ENCODE results near the gene PNP. TPM values are rescaled to one million over a fixed set of nuclear protein-coding genes. Genes with fewer than 3 reads are reported as not detected.
A peak's percentile ranks its signal among the peaks of the same experiment; 100 is the strongest.

PNP gene
- total and polyA plus RNA-seq, 2 donors (not counting 1 experiment from before 2014, with no cell fraction given) = 42.0 to 119 TPM

DNA sequence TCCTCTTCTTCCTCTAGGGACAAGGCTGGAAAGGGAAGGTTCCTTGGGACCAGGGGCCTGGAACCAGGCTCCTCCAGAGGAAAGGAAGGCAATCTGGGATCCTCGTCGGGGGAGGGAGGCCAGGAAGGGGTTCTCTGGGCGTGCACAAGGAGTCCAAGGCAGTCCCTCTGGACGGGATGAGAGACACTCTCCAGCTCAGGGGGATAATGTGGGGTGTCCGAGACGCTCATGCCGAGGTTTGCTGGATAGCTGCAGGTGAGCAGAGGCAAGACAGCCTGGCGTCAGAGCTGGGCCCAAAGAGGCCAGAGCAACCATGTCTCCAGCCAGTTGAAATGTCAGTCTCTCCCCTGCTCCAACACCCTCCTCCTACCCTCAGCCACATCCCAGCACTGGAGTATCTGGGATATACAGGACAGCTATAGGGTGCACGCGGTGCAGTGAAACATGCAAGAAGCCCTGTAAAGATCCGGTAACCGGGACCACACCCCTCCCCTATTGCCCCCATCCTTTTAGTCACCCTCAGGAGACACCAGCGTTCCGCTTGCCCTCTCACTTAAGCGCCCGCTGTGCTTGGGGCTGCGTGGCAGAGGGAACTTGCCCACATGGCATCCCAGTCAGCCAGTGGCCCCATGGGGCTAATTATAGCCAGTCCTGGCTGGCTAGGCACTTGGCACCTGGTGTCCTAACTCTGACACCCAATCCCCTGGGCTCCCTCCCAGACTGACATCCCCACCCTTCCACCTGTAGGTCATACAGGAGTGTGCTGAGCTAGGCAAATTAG, 33.4 kb upstream of the PNP start, which contains the start of gene KLHL33:
Gene KLHL33 (minus strand): TSS at position 585 of the 781 bp plus-strand sequence. CDS start 355 bp downstream, at position 230.
- ChIA-PET POLR2A (no interaction called here), CTCF (interaction anchor here (3.4 kb wide), 1 partner anchor 20 kb away, joined by 16 read pairs; no protein-coding TSS in a partner anchor)
- Mint-ChIP-seq H3K27ac (no peak within 1 kb of the TSS), H3K27me3 (no peaks in the 10 kb centered on the region), H3K9me3 (ENCODE audit: insufficient read depth) (peaks cover 2% of the 10 kb centered on the region), H3K4me1 (peaks cover 45% of the 10 kb centered on the region), H3K4me3 (peak within 1 kb of the TSS; percentile 16)
- peaks cover 34 to 53% of the 10 kb centered on the region in 2 donors for H3K4me1 ChIP-seq (ENCODE audit: control insufficient read depth in 2 of 2, insufficient read depth in 2 of 2, low read length in 2 of 2)
- ATAC-seq (ENCODE audit: low read depth) = no peak
- 90% methylated on average over 17 of the region's 17 CpGs for WGBS (ENCODE audit: insufficient coverage)
- TF ChIP-seq EZH2 (IDR thresholded peaks at IDR 0.05; ENCODE audit: borderline replicate concordance, insufficient read depth, low read depth, low read length, poor library complexity, severe bottlenecking) (no peak), CTCF (IDR thresholded peaks at IDR 0.05) (no peak)
- H3K27me3 ChIP-seq (replicated peaks in 1 of 4; ENCODE audit: control extremely low read depth in 1 of 4, control insufficient read depth in 3 of 4, insufficient read depth in 4 of 4, low read length in 3 of 4) = no peaks in the 10 kb centered on the region
- no peak within 1 kb of the TSS for H2AFZ ChIP-seq (ENCODE audit: insufficient read depth, low read depth, low read length, poor library complexity, severe bottlenecking)
- no peak within 1 kb of the TSS for H3K27ac ChIP-seq (ENCODE audit: low read length in 2 of 2)
- no peaks in the 10 kb centered on the region for H4K20me1 ChIP-seq (ENCODE audit: control insufficient read depth, insufficient read depth, low read length, poor library complexity, severe bottlenecking)
- H3K9me3 ChIP-seq (ENCODE audit: control extremely low read depth in 1 of 3, control insufficient read depth in 2 of 3, insufficient read depth in 1 of 3, low read length in 2 of 3) = peaks cover 0 to 12% (median 3%) of the 10 kb centered on the region in 3 donors
- H3K9ac ChIP-seq (ENCODE audit: low read length) = no peak within 1 kb of the TSS
- H3K4me3 ChIP-seq (ENCODE audit: control extremely low read depth in 1 of 5, extremely low read depth in 1 of 5, insufficient read depth in 1 of 5, low read depth in 2 of 5, low read length in 4 of 5) = no peak within 1 kb of the TSS
- no peaks in the 10 kb centered on the region for H3K36me3 ChIP-seq (replicated peaks in 1 of 2; ENCODE audit: control extremely low read depth in 1 of 2, control insufficient read depth in 1 of 2, extremely low read depth in 1 of 2, insufficient read depth in 2 of 2, low read length in 1 of 2)
- no peaks in the 10 kb centered on the region for H3K79me2 ChIP-seq (ENCODE audit: control insufficient read depth, insufficient read depth, low read length)
- no peak for DNase-seq
- H3K4me2 ChIP-seq (replicated peaks; ENCODE audit: low read depth, low read length, poor library complexity, severe bottlenecking) = no peak within 1 kb of the TSS
- intact Hi-C loops (cut with micrococcal nuclease) = no loop called here

DNA sequence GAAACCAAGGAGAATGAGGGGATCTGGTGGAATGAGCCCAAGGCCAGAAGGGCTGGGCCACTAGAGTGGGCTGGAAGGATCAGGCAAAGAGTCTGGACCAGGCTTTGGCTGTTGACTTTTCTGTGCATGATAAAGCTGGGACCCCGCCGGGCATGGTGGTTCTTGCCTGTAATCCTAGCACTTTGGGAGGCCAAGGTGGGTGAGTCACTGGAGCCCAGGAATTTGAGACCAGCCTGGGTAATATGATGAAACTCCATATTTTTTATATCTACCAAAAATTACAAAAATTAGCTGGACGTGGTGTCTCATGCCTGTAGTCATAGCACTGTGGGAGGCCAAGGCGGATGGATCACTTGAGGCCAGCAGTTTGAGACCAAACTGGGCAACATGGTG, 32.8 kb upstream of the PNP start:
- Histone ChIP-seq H3K27ac (ENCODE audit: low read length in 2 of 2) (no peak overlapping the region), H3K79me2 (ENCODE audit: control insufficient read depth, insufficient read depth, low read length) (no peaks in the 10 kb centered on the region), H3K4me3 (ENCODE audit: control extremely low read depth in 1 of 5, extremely low read depth in 1 of 5, insufficient read depth in 1 of 5, low read depth in 2 of 5, low read length in 4 of 5) (no peak overlapping the region), H3K4me1 (ENCODE audit: control insufficient read depth in 2 of 2, insufficient read depth in 2 of 2, low read length in 2 of 2) (peaks cover 39 to 59% of the 10 kb centered on the region in 2 donors), H3K36me3 (replicated peaks in 1 of 2; ENCODE audit: control extremely low read depth in 1 of 2, control insufficient read depth in 1 of 2, extremely low read depth in 1 of 2, insufficient read depth in 2 of 2, low read length in 1 of 2) (no peaks in the 10 kb centered on the region), H3K9ac (ENCODE audit: low read length) (no peak overlapping the region), H3K4me2 (replicated peaks; ENCODE audit: low read depth, low read length, poor library complexity, severe bottlenecking) (no peak overlapping the region), H4K20me1 (ENCODE audit: control insufficient read depth, insufficient read depth, low read length, poor library complexity, severe bottlenecking) (no peaks in the 10 kb centered on the region), H3K27me3 (replicated peaks in 1 of 4; ENCODE audit: control extremely low read depth in 1 of 4, control insufficient read depth in 3 of 4, insufficient read depth in 4 of 4, low read length in 3 of 4) (no peaks in the 10 kb centered on the region), H3K9me3 (ENCODE audit: control extremely low read depth in 1 of 3, control insufficient read depth in 2 of 3, insufficient read depth in 1 of 3, low read length in 2 of 3) (peaks cover 0 to 12% (median 3%) of the 10 kb centered on the region in 3 donors), H2AFZ (ENCODE audit: insufficient read depth, low read depth, low read length, poor library complexity, severe bottlenecking) (no peak overlapping the region)
- no peak for TF ChIP-seq CTCF (IDR thresholded peaks at IDR 0.05)
- TF ChIP-seq EZH2 (IDR thresholded peaks at IDR 0.05; ENCODE audit: borderline replicate concordance, insufficient read depth, low read depth, low read length, poor library complexity, severe bottlenecking) = no peak
- ATAC-seq (ENCODE audit: low read depth) (no peak), DNase-seq (no peak)
- CTCF ChIA-PET = interaction anchor here (3.4 kb wide), 1 partner anchor 21 kb away, joined by 16 read pairs; no protein-coding TSS in a partner anchor
- H3K27me3 Mint-ChIP-seq = no peaks in the 10 kb centered on the region
- H3K4me1 Mint-ChIP-seq = peaks cover 46% of the 10 kb centered on the region
- POLR2A ChIA-PET = no interaction called here
- H3K9me3 Mint-ChIP-seq (ENCODE audit: insufficient read depth) = peaks cover 2% of the 10 kb centered on the region
- H3K27ac Mint-ChIP-seq = no peak overlapping the region
- intact Hi-C loops (cut with micrococcal nuclease) = no loop called here
- 100% methylated on average over 2 of the region's 4 CpGs for WGBS (ENCODE audit: insufficient coverage)
- H3K4me3 Mint-ChIP-seq = no peak overlapping the region

Measured in B cell (primary cell).